ENCODE data around the gene NFIX. TPM values are rescaled to one million over a fixed set of nuclear protein-coding genes. Genes with fewer than 3 reads are reported as not detected.

The NFIX gene
- total RNA-seq, 1 experiment from 2014 or later, result 69.7 TPM

DNA sequence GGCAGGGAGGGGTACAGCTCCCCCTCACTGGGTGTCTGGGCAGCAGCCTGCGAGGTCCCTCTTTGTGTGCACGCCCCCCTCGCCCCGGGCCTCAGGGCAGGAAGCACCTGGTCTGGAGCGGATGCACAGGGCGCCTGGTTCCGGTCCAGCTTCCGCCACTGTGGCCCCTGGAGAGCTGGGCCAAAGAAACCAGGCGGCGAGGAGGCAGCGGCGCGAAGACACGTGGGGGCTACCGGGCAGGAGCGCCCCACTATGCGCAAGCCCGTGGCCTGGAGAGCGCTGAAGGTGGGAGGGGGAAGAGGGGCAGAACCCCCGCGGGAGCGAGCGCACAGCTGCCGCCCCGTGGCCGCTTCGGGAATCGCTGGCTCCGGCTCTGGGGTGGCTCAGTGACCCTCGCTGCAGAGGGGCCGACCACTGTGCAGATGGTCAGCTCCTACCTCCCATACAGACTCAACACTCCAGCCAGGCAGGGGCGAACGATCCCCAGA is 109.1 kb downstream of the NFIX start:
- Histone ChIP-seq H3K27me3 (replicated peaks; ENCODE audit: insufficient read depth, low read depth, low read length, poor library complexity) (no peaks in the 10 kb centered on the region), H3K4me3 (ENCODE audit: low read depth, low read length, poor library complexity, severe bottlenecking) (no peak overlapping the region), H3K9me3 (ENCODE audit: low read depth, low read length, poor library complexity, severe bottlenecking) (no peaks in the 10 kb centered on the region), H3K4me1 (ENCODE audit: insufficient read depth, low read length, poor library complexity, severe bottlenecking) (no peaks in the 10 kb centered on the region), H3K27ac (ENCODE audit: low read depth, low read length, poor library complexity, severe bottlenecking) (no peak overlapping the region), H3K36me3 (ENCODE audit: insufficient read depth, low read length, poor library complexity, severe bottlenecking) (peaks cover 12% of the 10 kb centered on the region)
- BruUV-seq (replicated peaks), result no TSS peak
- intact Hi-C loops (cut with micrococcal nuclease; ENCODE audit: unreplicated experiment), result no loop called here
- ChIA-PET CTCF (interaction anchor here (0.6 to 1.7 kb wide), 5 partner anchors 10 to 148 kb away, joined by 3 to 5 read pairs (median 4); no protein-coding TSS in a partner anchor), POLR2A (ENCODE audit: low non-redundant PET) (no interaction called here)
- TF ChIP-seq, protein P1, sequence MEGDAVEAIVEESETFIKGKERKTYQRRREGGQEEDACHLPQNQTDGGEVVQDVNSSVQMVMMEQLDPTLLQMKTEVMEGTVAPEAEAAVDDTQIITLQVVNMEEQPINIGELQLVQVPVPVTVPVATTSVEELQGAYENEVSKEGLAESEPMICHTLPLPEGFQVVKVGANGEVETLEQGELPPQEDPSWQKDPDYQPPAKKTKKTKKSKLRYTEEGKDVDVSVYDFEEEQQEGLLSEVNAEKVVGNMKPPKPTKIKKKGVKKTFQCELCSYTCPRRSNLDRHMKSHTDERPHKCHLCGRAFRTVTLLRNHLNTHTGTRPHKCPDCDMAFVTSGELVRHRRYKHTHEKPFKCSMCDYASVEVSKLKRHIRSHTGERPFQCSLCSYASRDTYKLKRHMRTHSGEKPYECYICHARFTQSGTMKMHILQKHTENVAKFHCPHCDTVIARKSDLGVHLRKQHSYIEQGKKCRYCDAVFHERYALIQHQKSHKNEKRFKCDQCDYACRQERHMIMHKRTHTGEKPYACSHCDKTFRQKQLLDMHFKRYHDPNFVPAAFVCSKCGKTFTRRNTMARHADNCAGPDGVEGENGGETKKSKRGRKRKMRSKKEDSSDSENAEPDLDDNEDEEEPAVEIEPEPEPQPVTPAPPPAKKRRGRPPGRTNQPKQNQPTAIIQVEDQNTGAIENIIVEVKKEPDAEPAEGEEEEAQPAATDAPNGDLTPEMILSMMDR (conservative IDR thresholded peaks at IDR 0.05; ENCODE audit: low read depth, low read length), result peak; percentile 81
- TF ChIP-seq EZH2 (IDR thresholded peaks at IDR 0.05; ENCODE audit: borderline replicate concordance, low read depth, low read length, poor library complexity, severe bottlenecking), result no peak
- DNase-seq (ENCODE audit: low spot score), result no peak

GRCh38 chr19:13104848-13105711 is 109.8 kb downstream of the NFIX start:
- H3K9me3 ChIP-seq (ENCODE audit: low read depth, low read length, poor library complexity, severe bottlenecking), result no peaks in the 10 kb centered on the region
- no peak overlapping the region for H3K4me3 ChIP-seq (ENCODE audit: low read depth, low read length, poor library complexity, severe bottlenecking)
- peaks cover 19% of the 10 kb centered on the region for H3K36me3 ChIP-seq (ENCODE audit: insufficient read depth, low read length, poor library complexity, severe bottlenecking)
- H3K4me1 ChIP-seq (ENCODE audit: insufficient read depth, low read length, poor library complexity, severe bottlenecking), result no peaks in the 10 kb centered on the region
- intact Hi-C loops (cut with micrococcal nuclease; ENCODE audit: unreplicated experiment), result no loop called here
- ChIA-PET POLR2A (ENCODE audit: low non-redundant PET) (no interaction called here), CTCF (interaction anchor here (0.6 to 1.7 kb wide), 5 partner anchors 11 to 149 kb away, joined by 3 to 5 read pairs (median 4); no protein-coding TSS in a partner anchor)
- BruUV-seq (replicated peaks), result TSS peak; percentile 44
- TF ChIP-seq, protein P1 (conservative IDR thresholded peaks at IDR 0.05; ENCODE audit: low read depth, low read length), result peak; percentile 18; the same call in 1 of the 2 replicates
- no peak for TF ChIP-seq EZH2 (IDR thresholded peaks at IDR 0.05; ENCODE audit: borderline replicate concordance, low read depth, low read length, poor library complexity, severe bottlenecking)
- no peak overlapping the region for H3K27ac ChIP-seq (ENCODE audit: low read depth, low read length, poor library complexity, severe bottlenecking)
- H3K27me3 ChIP-seq (replicated peaks; ENCODE audit: insufficient read depth, low read depth, low read length, poor library complexity), result no peaks in the 10 kb centered on the region
- no peak for DNase-seq (ENCODE audit: low spot score)

DNA sequence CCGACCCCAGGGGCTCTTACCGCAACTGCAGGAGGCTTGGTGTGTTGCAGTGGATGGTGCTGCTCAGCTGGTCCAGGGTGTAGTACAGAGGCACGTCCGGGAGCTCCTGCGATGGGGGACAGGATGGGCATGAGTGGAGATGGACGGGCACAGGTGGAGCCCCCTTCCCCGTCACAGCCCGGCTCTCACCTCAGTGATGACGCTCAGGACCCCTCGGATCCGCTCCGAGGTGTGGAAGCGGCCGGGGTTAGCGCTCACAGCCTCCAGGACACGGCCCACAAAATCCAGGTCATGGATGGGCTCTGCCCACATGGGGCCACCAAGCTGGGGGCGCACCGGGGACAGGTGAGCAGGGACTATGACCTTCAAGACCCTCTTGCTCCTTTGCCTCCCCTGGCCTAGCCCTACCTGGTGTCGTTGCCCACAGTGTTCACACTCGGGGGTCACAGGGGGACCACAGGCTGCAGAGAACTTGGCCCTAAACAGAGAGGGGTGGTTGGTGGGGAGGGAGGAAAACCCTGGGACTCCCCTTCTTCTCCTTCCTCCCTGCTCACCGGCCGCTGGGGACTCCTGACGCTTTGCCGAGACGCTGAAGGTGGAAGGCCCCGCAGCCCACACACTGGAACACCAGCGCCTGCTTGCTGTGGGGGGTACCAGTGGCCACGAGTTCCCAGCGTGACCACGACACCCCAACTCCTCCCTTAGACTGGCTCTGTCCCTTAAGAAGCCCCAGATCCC is 114.3 kb downstream of the NFIX start:
- POLR2A ChIA-PET (ENCODE audit: low non-redundant PET), result no interaction called here
- Histone ChIP-seq H3K4me1 (ENCODE audit: insufficient read depth, low read length, poor library complexity, severe bottlenecking) (no peaks in the 10 kb centered on the region), H3K27me3 (replicated peaks; ENCODE audit: insufficient read depth, low read depth, low read length, poor library complexity) (no peaks in the 10 kb centered on the region), H3K4me3 (ENCODE audit: low read depth, low read length, poor library complexity, severe bottlenecking) (no peak overlapping the region), H3K9me3 (ENCODE audit: low read depth, low read length, poor library complexity, severe bottlenecking) (no peaks in the 10 kb centered on the region), H3K36me3 (ENCODE audit: insufficient read depth, low read length, poor library complexity, severe bottlenecking) (peaks cover 29% of the 10 kb centered on the region), H3K27ac (ENCODE audit: low read depth, low read length, poor library complexity, severe bottlenecking) (no peak overlapping the region)
- intact Hi-C loops (cut with micrococcal nuclease; ENCODE audit: unreplicated experiment), result no loop called here
- CTCF ChIA-PET, result interaction anchor here (0.6 to 0.9 kb wide), 2 partner anchors 132 to 220 kb away, joined by 4 to 13 read pairs; no protein-coding TSS in a partner anchor
- no TSS peak for BruUV-seq (replicated peaks)
- no peak for DNase-seq (ENCODE audit: low spot score)
- TF ChIP-seq, protein P1 (conservative IDR thresholded peaks at IDR 0.05; ENCODE audit: low read depth, low read length), result no peak
- TF ChIP-seq EZH2 (IDR thresholded peaks at IDR 0.05; ENCODE audit: borderline replicate concordance, low read depth, low read length, poor library complexity, severe bottlenecking), result no peak

Measured in A673 (cell line).